ENCODE measurements around the gene KERA.

The KERA gene

DNA sequence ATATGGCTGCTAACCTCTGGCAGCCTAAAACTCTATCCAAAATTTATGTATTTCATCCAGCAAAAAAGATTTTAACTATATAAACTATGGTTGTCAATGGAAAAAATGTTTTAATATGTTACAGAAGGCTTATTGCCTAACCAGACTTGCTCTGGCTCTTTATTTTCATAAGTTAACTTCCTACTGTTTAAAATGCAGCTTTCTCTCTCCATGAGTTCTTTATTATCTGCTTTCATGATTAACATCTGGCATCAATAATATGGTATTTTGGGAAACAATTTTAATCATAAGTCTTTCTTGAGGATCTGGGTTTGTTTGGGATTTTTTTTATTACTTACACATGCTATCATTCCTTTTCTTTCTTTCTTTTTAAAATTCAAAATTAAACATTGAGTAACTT lies 20.5 kb downstream of the KERA start:
- DNase-seq (ENCODE audit: low spot score) (no peak), ATAC-seq (ENCODE audit: low read depth) (no peak)
- Histone ChIP-seq H3K27ac (ENCODE audit: poor library complexity, severe bottlenecking) (no peak overlapping the region), H3K9me3 (ENCODE audit: severe bottlenecking) (no peaks in the 10 kb centered on the region), H3K4me3 (ENCODE audit: severe bottlenecking) (no peak overlapping the region), H3K27me3 (ENCODE audit: insufficient read depth, poor library complexity, severe bottlenecking) (peaks cover 2% of the 10 kb centered on the region), H3K36me3 (ENCODE audit: low read depth) (no peaks in the 10 kb centered on the region), H3K4me1 (ENCODE audit: insufficient read depth, poor library complexity, severe bottlenecking) (no peaks in the 10 kb centered on the region)
- TF ChIP-seq CTCF (IDR thresholded peaks at IDR 0.05; ENCODE audit: poor library complexity, severe bottlenecking) = no peak

DNA sequence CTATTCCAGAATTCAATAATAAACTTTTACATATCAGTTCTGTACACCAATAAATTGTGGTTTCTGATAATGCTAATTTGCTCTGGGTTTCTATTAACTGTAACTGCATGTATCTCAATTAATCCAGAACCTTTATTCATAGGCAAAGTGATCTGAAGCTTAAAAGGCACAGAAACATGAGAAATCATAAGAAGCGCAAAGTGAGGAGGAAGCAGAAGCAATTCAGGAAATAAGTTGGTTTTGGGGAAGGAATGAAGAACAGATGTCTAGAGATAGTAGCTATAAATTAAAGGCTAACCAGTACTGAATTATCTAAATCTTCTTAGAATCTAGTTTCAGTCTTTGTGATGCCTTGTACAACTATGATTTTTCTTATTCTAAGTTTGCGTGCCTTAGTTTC lies 24.6 kb downstream of the KERA start:
- no peaks in the 10 kb centered on the region for H3K27me3 ChIP-seq (ENCODE audit: insufficient read depth, poor library complexity, severe bottlenecking)
- ATAC-seq (ENCODE audit: low read depth) (no peak), DNase-seq (ENCODE audit: low spot score) (no peak)
- no peak overlapping the region for H3K4me3 ChIP-seq (ENCODE audit: severe bottlenecking)
- H3K27ac ChIP-seq (ENCODE audit: poor library complexity, severe bottlenecking) = no peak overlapping the region
- TF ChIP-seq CTCF (IDR thresholded peaks at IDR 0.05; ENCODE audit: poor library complexity, severe bottlenecking) = no peak
- H3K9me3 ChIP-seq (ENCODE audit: severe bottlenecking) = no peaks in the 10 kb centered on the region
- no peaks in the 10 kb centered on the region for H3K4me1 ChIP-seq (ENCODE audit: insufficient read depth, poor library complexity, severe bottlenecking)
- no peaks in the 10 kb centered on the region for H3K36me3 ChIP-seq (ENCODE audit: low read depth)

- TF ChIP-seq CTCF (IDR thresholded peaks at IDR 0.05; ENCODE audit: poor library complexity, severe bottlenecking) = no peak
- no peak for DNase-seq (ENCODE audit: low spot score)
- Histone ChIP-seq H3K4me1 (ENCODE audit: insufficient read depth, poor library complexity, severe bottlenecking) (no peaks in the 10 kb centered on the region), H3K36me3 (ENCODE audit: low read depth) (no peaks in the 10 kb centered on the region), H3K27me3 (ENCODE audit: insufficient read depth, poor library complexity, severe bottlenecking) (no peaks in the 10 kb centered on the region), H3K27ac (ENCODE audit: poor library complexity, severe bottlenecking) (no peak overlapping the region), H3K9me3 (ENCODE audit: severe bottlenecking) (no peaks in the 10 kb centered on the region), H3K4me3 (ENCODE audit: severe bottlenecking) (no peak overlapping the region)
- ATAC-seq (ENCODE audit: low read depth) = peak; percentile 91
Measured at GRCh38 chr12:91023326-91024004, 34.4 kb downstream of the KERA start.

- Histone ChIP-seq H3K27me3 (ENCODE audit: insufficient read depth, poor library complexity, severe bottlenecking) (no peaks in the 10 kb centered on the region), H3K9me3 (ENCODE audit: severe bottlenecking) (no peaks in the 10 kb centered on the region), H3K4me3 (ENCODE audit: severe bottlenecking) (no peak overlapping the region), H3K4me1 (ENCODE audit: insufficient read depth, poor library complexity, severe bottlenecking) (no peaks in the 10 kb centered on the region), H3K27ac (ENCODE audit: poor library complexity, severe bottlenecking) (no peak overlapping the region), H3K36me3 (ENCODE audit: low read depth) (no peaks in the 10 kb centered on the region)
- ATAC-seq (ENCODE audit: low read depth) (no peak), DNase-seq (ENCODE audit: low spot score) (no peak)
- no peak for TF ChIP-seq CTCF (IDR thresholded peaks at IDR 0.05; ENCODE audit: poor library complexity, severe bottlenecking)
Measured at GRCh38 chr12:91021076-91021475, 36.7 kb downstream of the KERA start.

DNA sequence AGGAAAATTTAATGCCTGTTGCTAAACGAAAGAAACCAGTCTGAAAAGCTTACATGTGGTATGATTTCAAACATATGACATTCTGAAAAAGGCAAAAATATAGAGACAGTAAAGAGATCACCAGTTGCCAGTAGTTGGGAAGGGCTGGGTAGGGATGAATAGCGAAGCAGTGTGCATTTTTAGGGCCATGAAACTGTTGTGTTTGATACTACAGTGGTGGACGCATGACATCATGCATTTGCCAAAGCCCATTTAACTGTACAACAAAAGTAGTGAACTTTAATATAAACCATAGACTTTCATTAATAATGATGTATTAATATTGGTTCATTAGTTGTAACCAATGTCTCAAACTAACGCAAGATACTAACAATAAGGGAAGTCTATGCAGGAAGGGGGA lies 38.4 kb downstream of the KERA start:
- H3K27ac ChIP-seq (ENCODE audit: poor library complexity, severe bottlenecking) = no peak overlapping the region
- H3K4me3 ChIP-seq (ENCODE audit: severe bottlenecking) = no peak overlapping the region
- DNase-seq (ENCODE audit: low spot score) = no peak
- H3K36me3 ChIP-seq (ENCODE audit: low read depth) = no peaks in the 10 kb centered on the region
- TF ChIP-seq CTCF (IDR thresholded peaks at IDR 0.05; ENCODE audit: poor library complexity, severe bottlenecking) = no peak
- H3K4me1 ChIP-seq (ENCODE audit: insufficient read depth, poor library complexity, severe bottlenecking) = no peaks in the 10 kb centered on the region
- H3K9me3 ChIP-seq (ENCODE audit: severe bottlenecking) = no peaks in the 10 kb centered on the region
- no peaks in the 10 kb centered on the region for H3K27me3 ChIP-seq (ENCODE audit: insufficient read depth, poor library complexity, severe bottlenecking)
- ATAC-seq (ENCODE audit: low read depth) = no peak
